ENCODE data around the gene TGIF2. TPM values are rescaled to one million over a fixed set of nuclear protein-coding genes. Genes with fewer than 3 reads are reported as not detected.
A peak's percentile ranks its signal among the peaks of the same experiment; 100 is the strongest.

Gene TGIF2
- total and polyA plus RNA-seq, 9 of the 15 experiments (the other 6 are each of a cell fraction or from before 2014, with no cell fraction given) = 6.8 to 27.8 (median 15.7) TPM

DNA sequence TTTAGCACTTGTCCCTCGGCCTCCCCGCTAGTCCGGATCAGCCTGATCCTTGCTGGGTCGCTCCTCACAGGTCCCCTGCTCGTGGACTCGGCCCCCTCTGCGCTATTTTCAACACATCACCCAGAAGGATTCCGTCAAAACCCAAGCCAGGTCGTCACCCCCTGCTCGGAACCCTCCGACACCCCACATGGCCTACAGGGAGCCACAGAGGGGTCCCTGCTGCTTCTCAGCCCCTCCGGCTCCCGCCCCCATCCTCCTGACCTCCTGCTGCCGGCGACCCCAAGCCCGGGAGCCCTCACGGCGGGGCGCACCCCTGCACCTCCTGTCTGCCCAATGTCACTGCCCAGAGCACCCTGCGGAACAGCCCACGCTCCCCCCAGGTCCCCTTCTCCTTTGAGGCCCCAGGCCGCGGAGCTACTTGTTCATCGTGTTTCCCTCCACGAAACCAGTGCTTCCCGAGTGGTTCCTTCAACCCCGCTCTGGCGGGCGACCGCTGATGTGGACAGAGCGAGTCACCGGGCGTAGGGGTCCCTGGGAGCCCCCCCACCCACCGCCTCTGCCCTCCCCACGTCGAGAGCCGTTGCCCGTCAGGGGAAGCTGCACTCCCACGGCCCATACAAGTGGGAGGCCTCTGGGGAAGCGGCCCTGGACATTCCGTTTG lies 32.7 kb upstream of the TGIF2 start (continued):
- TF ChIP-seq, protein P1, sequence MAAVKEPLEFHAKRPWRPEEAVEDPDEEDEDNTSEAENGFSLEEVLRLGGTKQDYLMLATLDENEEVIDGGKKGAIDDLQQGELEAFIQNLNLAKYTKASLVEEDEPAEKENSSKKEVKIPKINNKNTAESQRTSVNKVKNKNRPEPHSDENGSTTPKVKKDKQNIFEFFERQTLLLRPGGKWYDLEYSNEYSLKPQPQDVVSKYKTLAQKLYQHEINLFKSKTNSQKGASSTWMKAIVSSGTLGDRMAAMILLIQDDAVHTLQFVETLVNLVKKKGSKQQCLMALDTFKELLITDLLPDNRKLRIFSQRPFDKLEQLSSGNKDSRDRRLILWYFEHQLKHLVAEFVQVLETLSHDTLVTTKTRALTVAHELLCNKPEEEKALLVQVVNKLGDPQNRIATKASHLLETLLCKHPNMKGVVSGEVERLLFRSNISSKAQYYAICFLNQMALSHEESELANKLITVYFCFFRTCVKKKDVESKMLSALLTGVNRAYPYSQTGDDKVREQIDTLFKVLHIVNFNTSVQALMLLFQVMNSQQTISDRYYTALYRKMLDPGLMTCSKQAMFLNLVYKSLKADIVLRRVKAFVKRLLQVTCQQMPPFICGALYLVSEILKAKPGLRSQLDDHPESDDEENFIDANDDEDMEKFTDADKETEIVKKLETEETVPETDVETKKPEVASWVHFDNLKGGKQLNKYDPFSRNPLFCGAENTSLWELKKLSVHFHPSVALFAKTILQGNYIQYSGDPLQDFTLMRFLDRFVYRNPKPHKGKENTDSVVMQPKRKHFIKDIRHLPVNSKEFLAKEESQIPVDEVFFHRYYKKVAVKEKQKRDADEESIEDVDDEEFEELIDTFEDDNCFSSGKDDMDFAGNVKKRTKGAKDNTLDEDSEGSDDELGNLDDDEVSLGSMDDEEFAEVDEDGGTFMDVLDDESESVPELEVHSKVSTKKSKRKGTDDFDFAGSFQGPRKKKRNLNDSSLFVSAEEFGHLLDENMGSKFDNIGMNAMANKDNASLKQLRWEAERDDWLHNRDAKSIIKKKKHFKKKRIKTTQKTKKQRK (IDR thresholded peaks at IDR 0.05; ENCODE audit: borderline replicate concordance, low read depth, low read length) = no peak
- TF ChIP-seq, protein P2, sequence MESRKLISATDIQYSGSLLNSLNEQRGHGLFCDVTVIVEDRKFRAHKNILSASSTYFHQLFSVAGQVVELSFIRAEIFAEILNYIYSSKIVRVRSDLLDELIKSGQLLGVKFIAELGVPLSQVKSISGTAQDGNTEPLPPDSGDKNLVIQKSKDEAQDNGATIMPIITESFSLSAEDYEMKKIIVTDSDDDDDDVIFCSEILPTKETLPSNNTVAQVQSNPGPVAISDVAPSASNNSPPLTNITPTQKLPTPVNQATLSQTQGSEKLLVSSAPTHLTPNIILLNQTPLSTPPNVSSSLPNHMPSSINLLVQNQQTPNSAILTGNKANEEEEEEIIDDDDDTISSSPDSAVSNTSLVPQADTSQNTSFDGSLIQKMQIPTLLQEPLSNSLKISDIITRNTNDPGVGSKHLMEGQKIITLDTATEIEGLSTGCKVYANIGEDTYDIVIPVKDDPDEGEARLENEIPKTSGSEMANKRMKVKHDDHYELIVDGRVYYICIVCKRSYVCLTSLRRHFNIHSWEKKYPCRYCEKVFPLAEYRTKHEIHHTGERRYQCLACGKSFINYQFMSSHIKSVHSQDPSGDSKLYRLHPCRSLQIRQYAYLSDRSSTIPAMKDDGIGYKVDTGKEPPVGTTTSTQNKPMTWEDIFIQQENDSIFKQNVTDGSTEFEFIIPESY (CRISPR knock-in tag; IDR thresholded peaks at IDR 0.05) = peak; percentile 70
- no peak for TF ChIP-seq TRIM24 (IDR thresholded peaks at IDR 0.05)
- TF ChIP-seq, protein P3, sequence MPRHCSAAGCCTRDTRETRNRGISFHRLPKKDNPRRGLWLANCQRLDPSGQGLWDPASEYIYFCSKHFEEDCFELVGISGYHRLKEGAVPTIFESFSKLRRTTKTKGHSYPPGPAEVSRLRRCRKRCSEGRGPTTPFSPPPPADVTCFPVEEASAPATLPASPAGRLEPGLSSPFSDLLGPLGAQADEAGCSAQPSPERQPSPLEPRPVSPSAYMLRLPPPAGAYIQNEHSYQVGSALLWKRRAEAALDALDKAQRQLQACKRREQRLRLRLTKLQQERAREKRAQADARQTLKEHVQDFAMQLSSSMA (CRISPR knock-in tag; IDR thresholded peaks at IDR 0.05) = no peak
- peak; percentile 52; the same call in 1 of the 2 replicates for TF ChIP-seq ZBTB7A (IDR thresholded peaks at IDR 0.05; ENCODE audit: borderline replicate concordance, control insufficient read depth, low read depth, low read length)
- TF ChIP-seq POLR2G (IDR thresholded peaks at IDR 0.05; ENCODE audit: low read depth, low read length) = 0 out of 2 replicates have a peak, but pooled peaks have one; percentile 3
- TF ChIP-seq MTF1 (CRISPR knock-in tag; IDR thresholded peaks at IDR 0.05; ENCODE audit: borderline replicate concordance) = no peak
- TF ChIP-seq IRF2 (CRISPR knock-in tag; IDR thresholded peaks at IDR 0.05) = no peak
- no peak for TF ChIP-seq LEF1 (IDR thresholded peaks at IDR 0.05)
- TF ChIP-seq, protein P4, sequence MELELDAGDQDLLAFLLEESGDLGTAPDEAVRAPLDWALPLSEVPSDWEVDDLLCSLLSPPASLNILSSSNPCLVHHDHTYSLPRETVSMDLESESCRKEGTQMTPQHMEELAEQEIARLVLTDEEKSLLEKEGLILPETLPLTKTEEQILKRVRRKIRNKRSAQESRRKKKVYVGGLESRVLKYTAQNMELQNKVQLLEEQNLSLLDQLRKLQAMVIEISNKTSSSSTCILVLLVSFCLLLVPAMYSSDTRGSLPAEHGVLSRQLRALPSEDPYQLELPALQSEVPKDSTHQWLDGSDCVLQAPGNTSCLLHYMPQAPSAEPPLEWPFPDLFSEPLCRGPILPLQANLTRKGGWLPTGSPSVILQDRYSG (tag; conservative IDR thresholded peaks at IDR 0.05; ENCODE audit: low read depth) = no peak
- TF ChIP-seq BCOR (IDR thresholded peaks at IDR 0.05) = no peak
- TF ChIP-seq CBX5 (IDR thresholded peaks at IDR 0.05; ENCODE audit: borderline replicate concordance, low read depth) = no peak
- TF ChIP-seq DDX20 (tag; IDR thresholded peaks at IDR 0.05; ENCODE audit: low read depth) = no peak
- TF ChIP-seq, protein P5, sequence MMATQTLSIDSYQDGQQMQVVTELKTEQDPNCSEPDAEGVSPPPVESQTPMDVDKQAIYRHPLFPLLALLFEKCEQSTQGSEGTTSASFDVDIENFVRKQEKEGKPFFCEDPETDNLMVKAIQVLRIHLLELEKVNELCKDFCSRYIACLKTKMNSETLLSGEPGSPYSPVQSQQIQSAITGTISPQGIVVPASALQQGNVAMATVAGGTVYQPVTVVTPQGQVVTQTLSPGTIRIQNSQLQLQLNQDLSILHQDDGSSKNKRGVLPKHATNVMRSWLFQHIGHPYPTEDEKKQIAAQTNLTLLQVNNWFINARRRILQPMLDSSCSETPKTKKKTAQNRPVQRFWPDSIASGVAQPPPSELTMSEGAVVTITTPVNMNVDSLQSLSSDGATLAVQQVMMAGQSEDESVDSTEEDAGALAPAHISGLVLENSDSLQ (IDR thresholded peaks at IDR 0.05) = no peak

All from K562 (cell line).